Neuron (in vitro differentiated cells): ENCODE data around the gene CLCA4.
"Not testable (repeated sequence)": the region's sequence is repeated elsewhere in the genome, so short reads cannot be mapped to it uniquely, and the experiment has no call there.

Source experiments
- H2AFZ ChIP-seq: one replicate; pipeline ENCODE4 v1.6.1; 2013; ENCODE audit warnings: low read depth, mild to moderate bottlenecking, inconsistent platforms, low read length, moderate library complexity
- H3K27me3 ChIP-seq: one replicate; pipeline ENCODE4 v1.6.1; 2013; ENCODE audit warnings: low read length; ENCODE audit not compliant: insufficient read depth
- H3K36me3 ChIP-seq: one replicate; pipeline ENCODE4 v1.6.1; 2013; ENCODE audit warnings: low read length; ENCODE audit not compliant: insufficient read depth
- H3K4me1 ChIP-seq: one replicate; pipeline ENCODE4 v1.6.1; 2013; ENCODE audit warnings: low read length; ENCODE audit not compliant: insufficient read depth
- H3K4me3 ChIP-seq: 2 replicates; pipeline ENCODE4 v1.5.1; 2013; ENCODE audit warnings: mild to moderate bottlenecking, low read length, moderate library complexity
- H3K9me3 ChIP-seq: one replicate; pipeline ENCODE4 v1.6.1; 2013; ENCODE audit warnings: low read length

Gene CLCA4, protein sequence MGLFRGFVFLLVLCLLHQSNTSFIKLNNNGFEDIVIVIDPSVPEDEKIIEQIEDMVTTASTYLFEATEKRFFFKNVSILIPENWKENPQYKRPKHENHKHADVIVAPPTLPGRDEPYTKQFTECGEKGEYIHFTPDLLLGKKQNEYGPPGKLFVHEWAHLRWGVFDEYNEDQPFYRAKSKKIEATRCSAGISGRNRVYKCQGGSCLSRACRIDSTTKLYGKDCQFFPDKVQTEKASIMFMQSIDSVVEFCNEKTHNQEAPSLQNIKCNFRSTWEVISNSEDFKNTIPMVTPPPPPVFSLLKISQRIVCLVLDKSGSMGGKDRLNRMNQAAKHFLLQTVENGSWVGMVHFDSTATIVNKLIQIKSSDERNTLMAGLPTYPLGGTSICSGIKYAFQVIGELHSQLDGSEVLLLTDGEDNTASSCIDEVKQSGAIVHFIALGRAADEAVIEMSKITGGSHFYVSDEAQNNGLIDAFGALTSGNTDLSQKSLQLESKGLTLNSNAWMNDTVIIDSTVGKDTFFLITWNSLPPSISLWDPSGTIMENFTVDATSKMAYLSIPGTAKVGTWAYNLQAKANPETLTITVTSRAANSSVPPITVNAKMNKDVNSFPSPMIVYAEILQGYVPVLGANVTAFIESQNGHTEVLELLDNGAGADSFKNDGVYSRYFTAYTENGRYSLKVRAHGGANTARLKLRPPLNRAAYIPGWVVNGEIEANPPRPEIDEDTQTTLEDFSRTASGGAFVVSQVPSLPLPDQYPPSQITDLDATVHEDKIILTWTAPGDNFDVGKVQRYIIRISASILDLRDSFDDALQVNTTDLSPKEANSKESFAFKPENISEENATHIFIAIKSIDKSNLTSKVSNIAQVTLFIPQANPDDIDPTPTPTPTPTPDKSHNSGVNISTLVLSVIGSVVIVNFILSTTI

GRCh38 chr1:86546787-86547221, at the start of gene CLCA4:
CLCA4 (plus strand) TSS chr1:86547078; CDS start chr1:86547120, 42 bp downstream.
- no peaks in the 10 kb centered on the region for H3K4me1 ChIP-seq
- no peaks in the 10 kb centered on the region for H3K9me3 ChIP-seq
- no peaks in the 10 kb centered on the region for H3K36me3 ChIP-seq
- H2AFZ ChIP-seq, result no peak within 1 kb of the TSS
- no peak within 1 kb of the TSS for H3K4me3 ChIP-seq
- no peaks in the 10 kb centered on the region for H3K27me3 ChIP-seq

DNA sequence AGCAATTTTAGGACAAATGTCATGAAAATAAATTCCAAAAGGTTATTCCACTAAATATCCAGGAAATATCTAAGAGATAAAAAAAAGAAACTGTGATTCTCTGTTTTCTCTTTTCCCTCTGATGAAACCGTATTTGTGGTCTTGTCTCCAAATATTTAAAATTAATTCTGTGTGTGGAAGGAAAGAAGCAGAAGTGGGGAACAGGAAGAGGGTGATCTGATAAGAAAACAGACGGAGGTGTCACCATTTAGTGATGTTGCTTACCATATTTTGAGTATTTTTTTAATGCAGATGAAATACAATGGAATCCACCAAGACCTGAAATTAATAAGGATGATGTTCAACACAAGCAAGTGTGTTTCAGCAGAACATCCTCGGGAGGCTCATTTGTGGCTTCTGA, 48.6 kb upstream of the CLCA4 start:
- Histone ChIP-seq H3K9me3 (no peaks in the 10 kb centered on the region), H3K36me3 (no peaks in the 10 kb centered on the region), H2AFZ (no peak overlapping the region), H3K4me3 (no peak overlapping the region), H3K27me3 (peaks cover 5% of the 10 kb centered on the region), H3K4me1 (no peaks in the 10 kb centered on the region)

- no peak overlapping the region for H2AFZ ChIP-seq
Observed at GRCh38 chr1:86499987-86500593, 46.8 kb upstream of the CLCA4 start.

DNA sequence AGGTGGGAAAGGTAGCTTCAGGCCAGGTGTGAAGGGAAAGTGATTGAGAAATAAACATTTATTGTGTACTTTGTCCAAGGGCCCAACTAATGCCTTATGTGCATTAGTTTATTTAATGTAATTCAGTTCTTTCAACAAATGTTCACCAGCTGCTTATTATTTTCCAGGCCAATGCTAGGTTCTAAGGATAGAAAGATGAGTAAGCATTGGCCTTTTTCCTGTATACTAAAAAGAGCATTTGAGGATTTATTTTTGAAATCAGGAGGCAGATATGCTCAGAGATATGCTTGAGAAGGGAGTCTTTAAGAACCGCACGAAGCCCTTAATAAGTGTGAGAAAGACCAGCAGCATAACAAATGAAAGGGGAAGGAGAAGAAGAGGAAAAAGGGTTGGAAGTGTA, 46.2 kb upstream of the CLCA4 start:
- H3K36me3 ChIP-seq, result no peaks in the 10 kb centered on the region
- peaks cover 8% of the 10 kb centered on the region for H3K27me3 ChIP-seq
- no peak overlapping the region for H2AFZ ChIP-seq
- peaks cover 4% of the 10 kb centered on the region for H3K4me1 ChIP-seq
- no peak overlapping the region for H3K4me3 ChIP-seq
- no peaks in the 10 kb centered on the region for H3K9me3 ChIP-seq

More at GRCh38 chr1:86499987-86500593, 46.8 kb upstream of the CLCA4 start:
- Histone ChIP-seq H3K27me3 (peaks cover 8% of the 10 kb centered on the region), H3K4me1 (no peaks in the 10 kb centered on the region), H3K36me3 (no peaks in the 10 kb centered on the region), H3K4me3 (no peak overlapping the region), H3K9me3 (no peaks in the 10 kb centered on the region)

DNA sequence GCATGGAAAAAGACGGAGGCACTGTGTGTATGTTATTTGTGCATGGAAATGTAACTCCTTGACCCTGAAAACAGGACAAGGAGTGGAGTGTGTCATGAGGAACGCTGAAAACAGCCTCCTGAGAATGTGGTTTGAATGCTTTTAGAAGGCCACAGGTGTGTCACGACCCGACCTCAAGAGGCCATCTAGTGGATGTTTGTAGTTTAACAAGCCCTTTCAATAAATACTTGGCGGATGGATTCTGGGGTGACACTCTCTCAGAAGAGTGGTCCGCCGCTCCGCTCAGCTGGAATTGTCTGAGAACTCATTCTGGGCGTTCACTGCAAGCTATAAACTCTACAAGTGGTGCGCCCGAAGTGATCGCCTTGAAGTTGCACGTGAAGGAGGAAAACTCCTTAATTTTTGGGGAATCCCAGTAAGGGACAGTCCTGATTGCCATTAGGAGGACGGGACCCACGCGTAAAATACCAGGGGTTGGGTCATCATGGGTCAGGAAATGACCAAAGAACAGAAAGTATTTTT, 44.7 kb upstream of the CLCA4 start:
- H3K9me3 ChIP-seq, H3K27me3 ChIP-seq, H2AFZ ChIP-seq, H3K4me3 ChIP-seq, H3K36me3 ChIP-seq, H3K4me1 ChIP-seq: not testable (repeated sequence)

- Histone ChIP-seq H3K9me3 (no peaks in the 10 kb centered on the region), H2AFZ (no peak overlapping the region), H3K4me3 (no peak overlapping the region)
Observed at GRCh38 chr1:86502721-86503405, 44.0 kb upstream of the CLCA4 start.

GRCh38 chr1:86503406-86504136, 43.3 kb upstream of the CLCA4 start:
- no peak overlapping the region for H3K4me3 ChIP-seq
- no peak overlapping the region for H2AFZ ChIP-seq
- no peaks in the 10 kb centered on the region for H3K9me3 ChIP-seq
- H3K27me3 ChIP-seq, result peaks cover 4% of the 10 kb centered on the region
- H3K36me3 ChIP-seq, result no peaks in the 10 kb centered on the region
- peaks cover 4% of the 10 kb centered on the region for H3K4me1 ChIP-seq

More at GRCh38 chr1:86502721-86503405, 44.0 kb upstream of the CLCA4 start:
- H3K27me3 ChIP-seq, result peaks cover 5% of the 10 kb centered on the region
- no peaks in the 10 kb centered on the region for H3K36me3 ChIP-seq
- H3K4me1 ChIP-seq, result peaks cover 4% of the 10 kb centered on the region

DNA sequence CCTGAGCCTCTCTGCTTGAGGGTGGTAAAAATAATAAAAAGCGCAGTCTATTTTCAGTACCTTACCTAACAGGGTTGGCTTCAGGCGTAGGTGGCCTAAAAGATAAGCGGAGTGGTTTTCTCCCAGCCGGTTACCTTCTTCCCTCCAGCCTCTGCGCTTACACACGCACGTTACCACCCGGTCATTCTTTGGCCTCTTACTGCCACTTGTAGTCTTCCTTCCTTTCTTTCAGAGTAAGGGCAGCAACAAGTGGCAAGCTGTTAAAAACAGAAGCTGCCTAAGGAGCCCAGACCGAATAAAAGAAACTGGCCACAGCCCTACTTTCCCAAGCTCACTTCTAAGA, 42.8 kb upstream of the CLCA4 start:
- no peaks in the 10 kb centered on the region for H3K36me3 ChIP-seq

GRCh38 chr1:86504895-86505563, 41.8 kb upstream of the CLCA4 start:
- Histone ChIP-seq H3K9me3 (no peaks in the 10 kb centered on the region), H3K27me3 (peaks cover 2% of the 10 kb centered on the region), H3K4me3 (no peak overlapping the region), H2AFZ (no peak overlapping the region), H3K4me1 (peaks cover 4% of the 10 kb centered on the region), H3K36me3 (no peaks in the 10 kb centered on the region)

More for the DNA sequence above, 42.8 kb upstream of the CLCA4 start:
- Histone ChIP-seq H3K4me1 (peaks cover 4% of the 10 kb centered on the region), H2AFZ (no peak overlapping the region), H3K27me3 (peaks cover 2% of the 10 kb centered on the region), H3K4me3 (no peak overlapping the region), H3K9me3 (no peaks in the 10 kb centered on the region)

- Histone ChIP-seq H3K27me3 (peaks cover 2% of the 10 kb centered on the region), H2AFZ (no peak overlapping the region)
Observed at GRCh38 chr1:86505564-86505902, 41.3 kb upstream of the CLCA4 start.

GRCh38 chr1:86507935-86508582, 38.8 kb upstream of the CLCA4 start:
- Histone ChIP-seq H3K36me3 (no peaks in the 10 kb centered on the region), H3K4me1 (peaks cover 4% of the 10 kb centered on the region), H3K9me3 (no peaks in the 10 kb centered on the region), H3K27me3 (peaks cover 2% of the 10 kb centered on the region), H3K4me3 (no peak overlapping the region), H2AFZ (no peak overlapping the region)

More at GRCh38 chr1:86505564-86505902, 41.3 kb upstream of the CLCA4 start:
- Histone ChIP-seq H3K4me1 (peaks cover 4% of the 10 kb centered on the region), H3K4me3 (no peak overlapping the region), H3K9me3 (no peaks in the 10 kb centered on the region), H3K36me3 (no peaks in the 10 kb centered on the region)
